IMR-90 (cell line): ENCODE measurements around the gene MRPL1.

Experiments
- BHLHE40 ChIP-seq: fragments of 150-350 bp; IDR thresholded peaks from 2 replicates; pipeline ENCODE4 v1.6.1; 2016; ENCODE audit warnings: mild to moderate bottlenecking, low read depth, low read length
- CEBPB ChIP-seq: IDR thresholded peaks from 2 replicates; pipeline ENCODE4 v1.6.1; 2012; ENCODE audit warnings: low read depth, low read length, improper control_type of control experiment
- MXI1 ChIP-seq: IDR thresholded peaks from 2 replicates; pipeline ENCODE4 v1.6.1; 2012; ENCODE audit warnings: low read depth, mild to moderate bottlenecking, low read length, moderate library complexity, borderline replicate concordance
- POLR2A ChIP-seq: IDR thresholded peaks from 2 replicates; pipeline ENCODE4 v1.6.1; 2012; ENCODE audit warnings: mild to moderate bottlenecking, low read depth, low read length
- RFX5 ChIP-seq: IDR thresholded peaks from 2 replicates; pipeline ENCODE4 v1.8.0; 2012; ENCODE audit warnings: low read depth, mild to moderate bottlenecking, low read length, moderate library complexity
- SMC3 ChIP-seq: fragments of 150-350 bp; IDR thresholded peaks from 2 replicates; pipeline ENCODE4 v1.6.1; 2016; ENCODE audit warnings: low read depth, mild to moderate bottlenecking, antibody characterized with exemption, low read length, moderate library complexity
- TF ChIP-seq, protein P1 (sequence below): conservative IDR thresholded peaks from 2 replicates; pipeline ENCODE4 v1.5.1; 2012; ENCODE audit warnings: mild to moderate bottlenecking, low read depth, low read length, improper control_type of control experiment
- TF ChIP-seq, protein P2 (sequence below): fragments of 150-350 bp; IDR thresholded peaks from 2 replicates; pipeline ENCODE4 v1.6.1; 2017; ENCODE audit warnings: mild to moderate bottlenecking, antibody characterized with exemption, low read length, low read depth

- TF ChIP-seq, protein P1, sequence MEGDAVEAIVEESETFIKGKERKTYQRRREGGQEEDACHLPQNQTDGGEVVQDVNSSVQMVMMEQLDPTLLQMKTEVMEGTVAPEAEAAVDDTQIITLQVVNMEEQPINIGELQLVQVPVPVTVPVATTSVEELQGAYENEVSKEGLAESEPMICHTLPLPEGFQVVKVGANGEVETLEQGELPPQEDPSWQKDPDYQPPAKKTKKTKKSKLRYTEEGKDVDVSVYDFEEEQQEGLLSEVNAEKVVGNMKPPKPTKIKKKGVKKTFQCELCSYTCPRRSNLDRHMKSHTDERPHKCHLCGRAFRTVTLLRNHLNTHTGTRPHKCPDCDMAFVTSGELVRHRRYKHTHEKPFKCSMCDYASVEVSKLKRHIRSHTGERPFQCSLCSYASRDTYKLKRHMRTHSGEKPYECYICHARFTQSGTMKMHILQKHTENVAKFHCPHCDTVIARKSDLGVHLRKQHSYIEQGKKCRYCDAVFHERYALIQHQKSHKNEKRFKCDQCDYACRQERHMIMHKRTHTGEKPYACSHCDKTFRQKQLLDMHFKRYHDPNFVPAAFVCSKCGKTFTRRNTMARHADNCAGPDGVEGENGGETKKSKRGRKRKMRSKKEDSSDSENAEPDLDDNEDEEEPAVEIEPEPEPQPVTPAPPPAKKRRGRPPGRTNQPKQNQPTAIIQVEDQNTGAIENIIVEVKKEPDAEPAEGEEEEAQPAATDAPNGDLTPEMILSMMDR, result no peak
- no peak for TF ChIP-seq POLR2A
- TF ChIP-seq RFX5, result no peak
- TF ChIP-seq SMC3, result no peak
- no peak for TF ChIP-seq BHLHE40
- TF ChIP-seq CEBPB, result peak; percentile 78
- TF ChIP-seq, protein P2, sequence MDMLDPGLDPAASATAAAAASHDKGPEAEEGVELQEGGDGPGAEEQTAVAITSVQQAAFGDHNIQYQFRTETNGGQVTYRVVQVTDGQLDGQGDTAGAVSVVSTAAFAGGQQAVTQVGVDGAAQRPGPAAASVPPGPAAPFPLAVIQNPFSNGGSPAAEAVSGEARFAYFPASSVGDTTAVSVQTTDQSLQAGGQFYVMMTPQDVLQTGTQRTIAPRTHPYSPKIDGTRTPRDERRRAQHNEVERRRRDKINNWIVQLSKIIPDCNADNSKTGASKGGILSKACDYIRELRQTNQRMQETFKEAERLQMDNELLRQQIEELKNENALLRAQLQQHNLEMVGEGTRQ, result no peak
- TF ChIP-seq MXI1, result no peak
Measured at GRCh38 chr4:77913348-77913747, 50.7 kb downstream of the MRPL1 start.
